ENCODE results near the gene PIAS4. TPM values are rescaled to one million over a fixed set of nuclear protein-coding genes. Genes with fewer than 3 reads are reported as not detected.

The PIAS4 gene
- total and polyA plus RNA-seq, 2 of the 13 experiments (the other 11 are each of a cell fraction or from before 2014, with no cell fraction given): 9.0 to 20.1 TPM

DNA sequence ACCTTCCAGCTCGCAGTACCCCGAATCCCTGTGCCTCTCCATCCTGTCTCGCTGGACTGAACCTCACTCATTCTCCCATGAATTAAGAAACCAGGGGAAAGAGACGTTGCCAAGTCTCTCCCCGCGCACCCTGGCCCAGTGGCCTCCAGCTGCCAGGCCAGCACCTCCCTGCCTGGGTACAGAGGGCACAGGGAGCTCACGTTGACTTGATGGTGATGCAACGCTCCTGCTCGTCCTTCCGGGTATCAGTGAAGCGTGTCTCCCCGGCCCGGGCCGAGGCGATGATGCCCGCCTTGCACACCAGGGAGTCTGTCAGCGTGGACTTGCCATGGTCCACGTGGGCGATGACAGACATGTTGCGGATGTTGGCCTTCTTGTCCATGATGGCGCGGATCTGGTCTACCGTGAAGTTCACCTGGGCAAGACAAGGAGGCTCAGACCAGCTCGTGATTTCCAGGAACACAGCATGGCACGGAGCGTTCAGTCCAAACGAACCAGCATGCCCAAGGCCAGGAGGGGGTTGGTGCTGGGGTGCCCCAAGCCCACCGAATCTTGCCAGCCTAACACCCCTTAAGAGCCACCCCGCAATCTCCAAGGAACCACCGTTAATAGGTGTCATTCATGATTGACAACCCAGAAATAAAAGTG, 23.5 kb upstream of the PIAS4 start (continued):
- peak; percentile 45; the same call in 1 of the 2 replicates for TF ChIP-seq POLR2G (IDR thresholded peaks at IDR 0.05; ENCODE audit: low read depth, low read length)
- no peak for TF ChIP-seq HOXA9 (CRISPR knock-in tag; IDR thresholded peaks at IDR 0.05; ENCODE audit: borderline replicate concordance)
- peak; percentile 51; the same call in 1 of the 2 replicates for TF ChIP-seq ZNF768 (CRISPR knock-in tag; IDR thresholded peaks at IDR 0.05)
- 0 out of 2 replicates have a peak, but pooled peaks have one; percentile 11 for TF ChIP-seq POLR2AphosphoS5 (IDR thresholded peaks at IDR 0.05; ENCODE audit: low read depth, low read length)
- TF ChIP-seq REXO4 (CRISPR knock-in tag; IDR thresholded peaks at IDR 0.05; ENCODE audit: borderline replicate concordance): no peak
- TF ChIP-seq RBM39 (IDR thresholded peaks at IDR 0.05; ENCODE audit: low read depth, low read length, poor library complexity, severe bottlenecking): peak; percentile 53
- TF ChIP-seq EED (CRISPR knock-in tag; IDR thresholded peaks at IDR 0.05): peak; percentile 26; the same call in 1 of the 2 replicates
- no peak for TF ChIP-seq ZNF878 (CRISPR knock-in tag; IDR thresholded peaks at IDR 0.05)
- no peak for TF ChIP-seq ZGPAT (CRISPR knock-in tag; IDR thresholded peaks at IDR 0.05)
- peak; percentile 48 for TF ChIP-seq ZFY (CRISPR knock-in tag; IDR thresholded peaks at IDR 0.05)
- no peak for TF ChIP-seq ZFP37 (CRISPR knock-in tag; IDR thresholded peaks at IDR 0.05; ENCODE audit: borderline replicate concordance)
- TF ChIP-seq SKIL (CRISPR knock-in tag; IDR thresholded peaks at IDR 0.05; ENCODE audit: borderline replicate concordance): no peak
- TF ChIP-seq, protein P1, sequence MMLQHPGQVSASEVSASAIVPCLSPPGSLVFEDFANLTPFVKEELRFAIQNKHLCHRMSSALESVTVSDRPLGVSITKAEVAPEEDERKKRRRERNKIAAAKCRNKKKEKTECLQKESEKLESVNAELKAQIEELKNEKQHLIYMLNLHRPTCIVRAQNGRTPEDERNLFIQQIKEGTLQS (CRISPR knock-in tag; IDR thresholded peaks at IDR 0.05): peak; percentile 81
- TF ChIP-seq CHD2 (IDR thresholded peaks at IDR 0.05; ENCODE audit: low read depth, low read length): no peak
- TF ChIP-seq ZNF496 (CRISPR knock-in tag; IDR thresholded peaks at IDR 0.05; ENCODE audit: insufficient replicate concordance): no peak
- TF ChIP-seq, protein P2, sequence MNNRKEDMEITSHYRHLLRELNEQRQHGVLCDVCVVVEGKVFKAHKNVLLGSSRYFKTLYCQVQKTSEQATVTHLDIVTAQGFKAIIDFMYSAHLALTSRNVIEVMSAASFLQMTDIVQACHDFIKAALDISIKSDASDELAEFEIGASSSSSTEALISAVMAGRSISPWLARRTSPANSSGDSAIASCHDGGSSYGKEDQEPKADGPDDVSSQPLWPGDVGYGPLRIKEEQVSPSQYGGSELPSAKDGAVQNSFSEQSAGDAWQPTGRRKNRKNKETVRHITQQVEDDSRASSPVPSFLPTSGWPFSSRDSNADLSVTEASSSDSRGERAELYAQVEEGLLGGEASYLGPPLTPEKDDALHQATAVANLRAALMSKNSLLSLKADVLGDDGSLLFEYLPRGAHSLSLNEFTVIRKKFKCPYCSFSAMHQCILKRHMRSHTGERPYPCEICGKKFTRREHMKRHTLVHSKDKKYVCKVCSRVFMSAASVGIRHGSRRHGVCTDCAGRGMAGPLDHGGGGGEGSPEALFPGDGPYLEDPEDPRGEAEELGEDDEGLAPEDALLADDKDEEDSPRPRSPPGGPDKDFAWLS (CRISPR knock-in tag; IDR thresholded peaks at IDR 0.05; ENCODE audit: borderline replicate concordance): no peak
- TF ChIP-seq PATZ1 (CRISPR knock-in tag; IDR thresholded peaks at IDR 0.05): peak; percentile 22; the same call in 1 of the 2 replicates
- no peak for TF ChIP-seq MED1 (CRISPR knock-in tag; IDR thresholded peaks at IDR 0.05)
- TF ChIP-seq HDAC1 (CRISPR knock-in tag; IDR thresholded peaks at IDR 0.05): peak; percentile 52
- TF ChIP-seq NCOA1 (CRISPR knock-in tag; IDR thresholded peaks at IDR 0.05): no peak
- TF ChIP-seq IRX3 (CRISPR knock-in tag; IDR thresholded peaks at IDR 0.05; ENCODE audit: borderline replicate concordance, low read depth): no peak
- TF ChIP-seq HMG20A (CRISPR knock-in tag; IDR thresholded peaks at IDR 0.05; ENCODE audit: borderline replicate concordance): no peak

Data from HepG2 (cell line).